Measurements from ENCODE around the gene GCK. TPM values are rescaled to one million over a fixed set of nuclear protein-coding genes. Genes with fewer than 3 reads are reported as not detected.

Gene GCK
- total RNA-seq, 1 experiment from 2014 or later: not detected

- no peaks in the 10 kb centered on the region for H3K4me1 ChIP-seq (ENCODE audit: insufficient read depth, low read length, poor library complexity, severe bottlenecking)
- no peaks in the 10 kb centered on the region for H3K9me3 ChIP-seq (ENCODE audit: low read depth, low read length, poor library complexity, severe bottlenecking)
- CTCF ChIA-PET: no interaction called here
- intact Hi-C loops (cut with micrococcal nuclease; ENCODE audit: unreplicated experiment): no loop called here
- DNase-seq (ENCODE audit: low spot score): no peak
- H3K36me3 ChIP-seq (ENCODE audit: insufficient read depth, low read length, poor library complexity, severe bottlenecking): no peaks in the 10 kb centered on the region
- H3K27ac ChIP-seq (ENCODE audit: low read depth, low read length, poor library complexity, severe bottlenecking): no peak overlapping the region
- POLR2A ChIA-PET (ENCODE audit: low non-redundant PET): no interaction called here
- TF ChIP-seq CTCF (conservative IDR thresholded peaks at IDR 0.05; ENCODE audit: low read depth, low read length) (no peak), EZH2 (IDR thresholded peaks at IDR 0.05; ENCODE audit: borderline replicate concordance, low read depth, low read length, poor library complexity, severe bottlenecking) (no peak)
- no peaks in the 10 kb centered on the region for H3K27me3 ChIP-seq (replicated peaks; ENCODE audit: insufficient read depth, low read depth, low read length, poor library complexity)
- BruUV-seq (replicated peaks): no TSS peak
- no peak overlapping the region for H3K4me3 ChIP-seq (ENCODE audit: low read depth, low read length, poor library complexity, severe bottlenecking)
Measured at GRCh38 chr7:44149571-44150465, 39.4 kb downstream of the GCK start.

- Histone ChIP-seq H3K27ac (ENCODE audit: low read depth, low read length, poor library complexity, severe bottlenecking) (no peak overlapping the region), H3K9me3 (ENCODE audit: low read depth, low read length, poor library complexity, severe bottlenecking) (no peaks in the 10 kb centered on the region), H3K36me3 (ENCODE audit: insufficient read depth, low read length, poor library complexity, severe bottlenecking) (no peaks in the 10 kb centered on the region), H3K4me1 (ENCODE audit: insufficient read depth, low read length, poor library complexity, severe bottlenecking) (no peaks in the 10 kb centered on the region), H3K4me3 (ENCODE audit: low read depth, low read length, poor library complexity, severe bottlenecking) (no peak overlapping the region), H3K27me3 (replicated peaks; ENCODE audit: insufficient read depth, low read depth, low read length, poor library complexity) (no peaks in the 10 kb centered on the region)
- TF ChIP-seq EZH2 (IDR thresholded peaks at IDR 0.05; ENCODE audit: borderline replicate concordance, low read depth, low read length, poor library complexity, severe bottlenecking) (no peak), CTCF (conservative IDR thresholded peaks at IDR 0.05; ENCODE audit: low read depth, low read length) (no peak)
- intact Hi-C loops (cut with micrococcal nuclease; ENCODE audit: unreplicated experiment): no loop called here
- no peak for DNase-seq (ENCODE audit: low spot score)
- no TSS peak for BruUV-seq (replicated peaks)
- ChIA-PET POLR2A (ENCODE audit: low non-redundant PET) (no interaction called here), CTCF (no interaction called here)
Measured at GRCh38 chr7:44148961-44149536, 40.2 kb downstream of the GCK start.

- POLR2A ChIA-PET (ENCODE audit: low non-redundant PET): no interaction called here
- H3K27me3 ChIP-seq (replicated peaks; ENCODE audit: insufficient read depth, low read depth, low read length, poor library complexity): no peaks in the 10 kb centered on the region
- no peak for TF ChIP-seq CTCF (conservative IDR thresholded peaks at IDR 0.05; ENCODE audit: low read depth, low read length)
- TF ChIP-seq EZH2 (IDR thresholded peaks at IDR 0.05; ENCODE audit: borderline replicate concordance, low read depth, low read length, poor library complexity, severe bottlenecking): no peak
- H3K27ac ChIP-seq (ENCODE audit: low read depth, low read length, poor library complexity, severe bottlenecking): no peak overlapping the region
- no peak for DNase-seq (ENCODE audit: low spot score)
- no peaks in the 10 kb centered on the region for H3K4me1 ChIP-seq (ENCODE audit: insufficient read depth, low read length, poor library complexity, severe bottlenecking)
- no peaks in the 10 kb centered on the region for H3K9me3 ChIP-seq (ENCODE audit: low read depth, low read length, poor library complexity, severe bottlenecking)
- CTCF ChIA-PET: no interaction called here
- intact Hi-C loops (cut with micrococcal nuclease; ENCODE audit: unreplicated experiment): no loop called here
- no TSS peak for BruUV-seq (replicated peaks)
- H3K36me3 ChIP-seq (ENCODE audit: insufficient read depth, low read length, poor library complexity, severe bottlenecking): no peaks in the 10 kb centered on the region
- no peak overlapping the region for H3K4me3 ChIP-seq (ENCODE audit: low read depth, low read length, poor library complexity, severe bottlenecking)
Measured at GRCh38 chr7:44148166-44148565, 41.1 kb downstream of the GCK start.
